ENCODE results near the gene MYO7B.

The MYO7B gene

DNA sequence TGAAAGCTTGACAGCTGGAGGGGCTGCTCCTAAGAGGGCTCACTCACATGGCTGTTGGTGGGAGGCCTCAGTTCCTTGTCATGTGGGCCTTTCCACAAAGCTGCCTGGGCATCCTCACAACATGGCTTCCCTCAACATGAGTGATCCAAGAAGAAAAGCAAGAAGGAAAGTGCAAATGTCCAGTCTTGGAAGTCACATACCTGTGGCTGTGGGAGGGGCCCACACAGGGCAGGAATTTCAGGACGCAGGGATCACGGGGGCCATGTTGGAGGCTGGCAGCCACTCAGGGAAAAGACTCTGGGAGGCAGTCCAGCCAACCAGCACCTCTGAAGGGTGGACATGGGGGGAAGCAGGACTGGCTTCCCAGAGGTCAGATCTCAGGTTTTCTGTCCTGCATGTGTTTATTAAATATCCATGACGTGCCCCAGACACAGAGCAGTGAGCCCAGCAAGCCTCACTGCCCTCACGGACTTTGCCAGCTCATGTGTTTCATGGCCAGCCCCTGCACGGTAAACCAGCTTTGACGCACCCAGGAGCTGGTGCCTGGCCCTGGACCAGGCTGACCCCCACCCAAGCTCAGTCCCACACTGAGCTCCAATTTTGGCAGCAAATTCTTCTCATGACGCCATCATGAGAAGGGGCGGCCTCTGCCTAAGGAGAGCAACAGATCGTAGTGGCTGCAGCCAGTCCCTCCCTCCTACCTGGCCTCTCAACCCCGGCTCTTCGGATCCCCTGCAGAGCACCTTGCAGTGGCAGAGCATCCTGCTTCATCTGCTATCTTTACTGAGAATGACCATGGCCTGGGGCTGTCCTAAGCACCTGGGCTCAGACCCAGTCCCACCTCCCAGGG lies 75.8 kb downstream of the MYO7B start:
- DNase-seq, result no peak

DNA sequence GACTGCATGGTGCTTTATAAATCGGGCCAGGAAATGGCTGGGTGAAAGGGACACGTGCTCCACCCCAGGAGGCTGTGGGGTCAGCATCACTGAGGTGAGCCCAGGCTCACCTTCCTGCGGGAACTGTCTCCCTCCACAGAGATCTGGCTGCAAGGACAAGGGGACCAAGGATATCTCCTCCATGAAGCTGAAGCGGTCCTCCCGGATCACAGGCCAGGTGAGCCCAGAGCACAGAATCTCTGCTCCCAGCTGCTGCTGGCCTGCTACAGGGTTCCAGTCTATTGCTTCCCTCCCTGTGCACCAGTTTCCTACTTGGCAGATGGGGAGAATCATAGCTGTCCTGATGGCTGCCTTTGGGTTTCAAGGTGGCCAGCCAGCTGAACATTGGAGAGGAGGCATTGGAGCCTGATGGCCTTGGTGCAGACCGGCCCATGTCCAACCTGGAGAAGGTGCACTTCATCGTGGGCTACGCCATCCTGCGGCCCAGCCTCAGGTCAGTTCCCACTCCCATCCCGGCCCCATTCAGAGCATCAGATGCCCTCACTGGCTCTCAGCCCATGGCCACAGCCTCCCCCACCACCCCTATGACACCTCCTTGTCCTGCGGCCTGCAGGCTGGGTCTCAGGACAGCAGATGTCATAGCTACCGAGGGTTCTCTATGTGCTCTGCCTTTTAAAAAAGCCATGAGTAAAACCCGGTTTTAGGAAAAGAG lies 76.8 kb downstream of the MYO7B start:
- DNase-seq, result no peak

DNA sequence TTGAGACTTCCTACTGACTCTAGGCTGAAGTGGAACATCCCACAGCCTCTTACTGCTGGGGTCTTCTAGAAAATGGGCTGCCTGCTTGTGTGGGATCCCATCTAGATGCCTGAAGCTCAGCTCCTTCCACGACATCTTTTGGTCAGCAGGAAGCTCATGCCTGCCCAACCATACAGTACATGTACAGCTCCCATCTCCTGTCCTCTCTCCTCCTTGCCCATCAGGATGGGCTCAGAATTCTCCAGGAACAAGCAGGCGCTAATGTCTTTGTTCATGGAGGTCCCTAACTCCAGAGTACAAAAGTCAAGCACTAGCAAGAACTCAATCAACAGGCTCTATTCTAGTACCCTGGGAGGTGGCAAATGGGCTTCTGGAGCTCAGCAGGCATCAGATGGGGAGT lies 78.8 kb downstream of the MYO7B start:
- no peak for DNase-seq

DNA sequence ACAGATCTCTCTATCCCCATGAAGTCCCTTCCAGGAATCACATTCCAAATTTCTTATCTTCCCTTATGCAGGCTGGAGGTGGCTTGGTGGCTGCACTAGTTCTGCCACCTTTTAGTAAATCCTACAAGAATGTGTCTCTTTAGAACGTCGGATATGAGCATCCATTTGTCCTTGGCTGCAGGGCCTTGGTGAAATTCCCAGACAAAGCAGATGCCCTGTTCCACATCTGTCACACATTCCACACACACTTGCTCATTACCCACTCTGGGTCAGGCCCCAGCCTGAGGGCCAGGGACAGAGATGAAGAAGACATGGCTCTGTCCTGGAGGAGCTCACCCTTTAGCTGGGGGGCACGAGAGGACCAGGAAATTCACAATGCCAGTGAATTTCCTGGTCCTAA lies 79.2 kb downstream of the MYO7B start:
- DNase-seq, result no peak

DNA sequence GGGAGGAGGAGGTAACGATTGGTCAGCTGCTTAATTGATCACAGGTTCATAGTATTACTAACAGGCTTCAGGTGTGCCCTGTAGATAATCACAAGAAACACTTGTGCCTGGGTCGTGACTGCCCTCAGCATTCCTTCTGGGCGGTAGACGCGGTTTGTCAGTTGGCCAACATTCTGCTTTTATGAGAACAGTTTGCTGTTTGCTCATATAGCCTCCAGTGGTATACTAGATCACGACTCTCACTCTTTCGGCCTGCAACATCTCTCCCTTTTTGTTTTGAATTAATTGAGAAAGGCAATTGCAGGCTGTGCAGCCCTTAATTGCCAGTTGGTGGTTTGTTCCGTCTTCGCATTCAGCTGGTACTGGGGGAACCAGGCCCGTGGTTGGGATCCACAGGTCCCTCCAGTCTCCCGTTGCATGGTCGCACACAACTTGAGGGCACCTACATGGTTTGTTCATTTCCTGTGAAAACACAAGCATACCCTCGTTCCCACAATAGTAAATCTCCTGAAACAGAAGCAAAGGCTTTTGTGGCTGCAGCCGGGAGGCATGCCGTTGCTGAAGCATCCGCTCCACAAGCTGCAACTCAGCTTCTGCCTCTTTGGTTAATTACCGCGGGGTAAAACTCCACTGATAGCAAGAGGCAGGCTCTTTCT lies 80.2 kb downstream of the MYO7B start:
- no peak for DNase-seq

DNA sequence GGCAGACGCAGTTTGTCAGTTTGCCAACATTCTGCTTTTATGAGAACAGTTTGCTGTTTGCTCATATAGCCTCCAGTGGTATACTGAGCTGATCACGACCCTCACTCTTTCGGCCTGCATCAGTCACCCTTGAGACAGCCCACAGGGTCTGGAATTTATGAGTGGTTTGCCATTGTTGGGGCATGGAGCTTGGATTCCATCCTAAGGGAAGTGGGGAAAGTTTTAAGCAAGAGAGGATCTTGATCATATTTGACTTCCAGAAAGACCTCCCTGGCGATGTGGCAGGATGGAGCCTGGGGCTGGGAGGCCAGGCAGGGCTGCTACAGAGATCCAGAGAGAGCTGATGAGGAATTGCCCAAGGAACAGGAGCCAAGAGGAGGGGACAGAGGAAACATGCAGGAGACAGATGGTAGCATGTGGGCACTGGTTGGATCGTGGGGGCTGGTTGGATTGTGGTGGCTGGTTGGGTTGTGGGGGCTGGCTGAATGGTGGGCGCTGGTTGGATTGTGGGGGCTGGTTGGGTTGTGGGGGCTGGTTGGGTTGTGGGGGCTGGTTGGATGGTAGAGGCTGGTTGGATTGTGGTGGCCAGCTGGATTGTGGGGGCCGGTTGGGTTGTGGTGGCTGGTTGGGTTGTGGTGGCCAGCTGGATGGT lies 83.2 kb downstream of the MYO7B start:
- DNase-seq, result no peak

DNA sequence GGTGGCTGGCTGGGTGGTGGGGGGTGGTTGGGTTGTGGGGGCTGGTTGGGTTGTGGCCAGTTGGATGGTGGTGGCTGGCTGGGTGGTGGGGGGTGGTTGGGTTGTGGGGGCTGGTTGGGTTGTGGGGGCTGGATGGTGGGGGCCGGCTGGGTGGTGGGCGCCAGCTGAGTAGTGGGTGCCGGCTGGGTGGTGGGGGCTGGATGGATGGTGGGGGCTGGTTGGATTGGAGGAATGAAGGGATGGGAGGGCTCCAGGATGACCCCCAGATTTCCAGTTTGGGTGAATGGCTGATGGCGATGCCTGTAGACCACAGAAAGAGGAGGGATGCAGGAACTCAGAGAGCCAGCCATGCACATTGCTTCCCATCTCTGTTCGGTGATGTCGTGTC lies 83.7 kb downstream of the MYO7B start:
- no peak for DNase-seq

DNA sequence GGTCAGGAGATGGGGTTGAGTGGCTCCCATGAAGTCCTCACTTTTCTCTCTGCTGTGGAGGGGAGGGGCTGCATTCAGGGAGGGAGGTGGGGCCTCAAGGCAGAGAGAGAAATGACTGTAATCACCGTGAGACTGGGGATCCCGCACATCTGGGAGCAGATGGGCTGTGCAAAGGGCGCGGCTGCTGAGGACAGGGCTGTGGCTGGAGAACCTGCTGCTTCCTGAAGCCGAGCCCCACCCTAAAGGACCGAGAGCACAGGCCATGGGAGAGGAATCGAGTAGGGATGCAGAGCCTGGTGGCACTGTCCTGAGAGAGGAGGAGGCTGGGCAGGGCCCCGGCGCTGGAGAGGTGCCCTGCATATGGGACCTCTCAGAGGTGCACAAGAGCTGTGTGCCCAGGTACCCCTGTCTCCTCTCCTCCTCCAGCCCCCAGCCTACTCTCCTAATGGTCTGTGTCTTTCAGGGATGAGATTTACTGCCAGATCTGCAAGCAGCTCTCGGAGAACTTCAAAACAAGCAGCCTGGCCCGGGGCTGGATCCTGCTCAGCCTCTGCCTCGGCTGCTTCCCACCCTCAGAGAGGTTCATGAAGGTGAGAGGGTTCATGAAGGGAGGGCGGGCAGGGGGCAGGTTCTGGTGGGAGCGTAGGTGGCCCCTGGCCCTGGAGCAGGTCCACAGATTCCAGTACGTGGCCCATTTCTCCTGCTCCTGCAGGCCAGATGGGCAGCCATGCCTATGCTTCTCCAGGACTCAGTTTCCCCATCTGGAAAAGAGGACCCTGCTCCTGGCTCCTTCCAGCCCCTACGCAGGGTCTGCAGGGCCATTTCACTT lies 84.6 kb downstream of the MYO7B start:
- DNase-seq, result no peak

DNA sequence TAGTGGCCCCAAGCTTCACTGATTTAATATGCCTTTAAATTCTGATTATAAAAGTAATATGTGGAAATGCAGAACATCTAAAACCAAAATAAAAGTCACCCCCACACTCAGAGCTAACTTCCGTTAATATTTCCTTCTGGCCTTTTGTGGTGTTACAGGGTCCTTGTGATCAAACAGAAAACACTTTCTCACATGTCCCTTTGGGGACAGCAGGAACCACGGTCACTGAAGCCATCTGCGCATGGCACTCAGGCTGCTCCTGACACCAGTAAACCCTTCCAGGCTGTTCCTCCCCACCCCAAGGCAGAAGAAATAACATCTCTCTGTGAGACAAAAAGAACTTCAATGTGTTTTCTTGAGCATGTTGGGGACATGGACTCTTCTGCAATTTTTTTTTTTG lies 85.4 kb downstream of the MYO7B start:
- no peak for DNase-seq

DNA sequence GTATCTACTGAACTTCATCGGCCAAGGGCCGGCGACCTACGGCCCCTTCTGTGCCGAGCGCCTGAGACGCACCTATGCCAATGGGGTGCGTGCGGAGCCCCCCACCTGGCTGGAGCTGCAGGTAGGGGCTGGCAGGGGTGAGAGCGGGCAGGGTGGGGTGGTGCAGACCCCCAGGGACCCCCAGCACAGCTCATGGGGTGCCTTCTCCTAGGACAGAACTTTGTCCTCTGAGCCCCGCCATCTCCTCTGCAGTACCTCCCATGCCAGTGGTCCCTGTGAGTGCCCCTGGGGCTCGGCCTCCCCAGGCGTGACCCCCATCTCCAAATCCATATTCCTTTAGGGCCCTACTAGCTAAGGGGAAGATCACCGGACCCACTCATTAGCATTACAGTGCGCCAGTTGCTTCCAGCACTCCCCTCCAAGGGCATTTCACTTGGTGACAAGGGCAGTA lies 86.5 kb downstream of the MYO7B start:
- DNase-seq, result no peak

DNA sequence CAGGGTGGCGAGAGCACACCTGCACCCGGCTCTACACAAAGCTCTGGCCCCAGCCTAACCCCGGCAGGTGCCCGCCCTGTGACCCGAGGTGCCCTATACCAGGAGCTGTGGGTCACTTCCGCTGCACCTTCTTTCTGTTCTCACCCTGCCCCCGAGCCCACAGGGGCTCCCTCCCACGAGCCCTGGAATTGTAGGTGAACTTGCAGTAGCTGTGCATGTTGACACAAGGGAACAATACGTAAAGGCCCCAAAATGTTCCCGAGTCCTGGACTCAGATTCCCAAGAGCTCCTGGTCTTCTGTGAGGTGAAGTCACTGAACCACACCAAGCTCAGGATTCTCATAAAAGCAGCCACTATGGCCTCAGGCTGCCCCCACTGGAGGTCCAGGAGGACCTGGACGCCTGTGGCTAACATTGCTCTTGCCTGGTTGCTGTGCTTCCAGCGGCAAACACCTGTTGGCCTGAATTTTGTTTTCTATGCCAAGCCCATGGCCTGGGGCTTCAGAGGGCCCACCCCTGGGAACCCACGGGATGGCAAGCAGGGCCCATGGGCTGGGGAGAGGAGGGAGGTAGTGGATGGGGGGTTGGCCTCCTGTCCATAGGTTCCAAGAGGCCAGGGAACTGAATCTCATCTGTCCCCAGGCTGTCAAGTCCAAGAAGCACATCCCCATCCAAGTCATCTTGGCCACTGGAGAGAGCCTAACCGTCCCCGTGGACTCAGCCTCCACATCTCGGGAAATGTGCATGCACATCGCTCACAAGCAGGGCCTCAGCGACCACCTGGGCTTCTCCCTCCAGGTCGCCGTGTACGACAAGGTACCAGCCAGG lies 87.3 kb downstream of the MYO7B start:
- no peak for DNase-seq

DNA sequence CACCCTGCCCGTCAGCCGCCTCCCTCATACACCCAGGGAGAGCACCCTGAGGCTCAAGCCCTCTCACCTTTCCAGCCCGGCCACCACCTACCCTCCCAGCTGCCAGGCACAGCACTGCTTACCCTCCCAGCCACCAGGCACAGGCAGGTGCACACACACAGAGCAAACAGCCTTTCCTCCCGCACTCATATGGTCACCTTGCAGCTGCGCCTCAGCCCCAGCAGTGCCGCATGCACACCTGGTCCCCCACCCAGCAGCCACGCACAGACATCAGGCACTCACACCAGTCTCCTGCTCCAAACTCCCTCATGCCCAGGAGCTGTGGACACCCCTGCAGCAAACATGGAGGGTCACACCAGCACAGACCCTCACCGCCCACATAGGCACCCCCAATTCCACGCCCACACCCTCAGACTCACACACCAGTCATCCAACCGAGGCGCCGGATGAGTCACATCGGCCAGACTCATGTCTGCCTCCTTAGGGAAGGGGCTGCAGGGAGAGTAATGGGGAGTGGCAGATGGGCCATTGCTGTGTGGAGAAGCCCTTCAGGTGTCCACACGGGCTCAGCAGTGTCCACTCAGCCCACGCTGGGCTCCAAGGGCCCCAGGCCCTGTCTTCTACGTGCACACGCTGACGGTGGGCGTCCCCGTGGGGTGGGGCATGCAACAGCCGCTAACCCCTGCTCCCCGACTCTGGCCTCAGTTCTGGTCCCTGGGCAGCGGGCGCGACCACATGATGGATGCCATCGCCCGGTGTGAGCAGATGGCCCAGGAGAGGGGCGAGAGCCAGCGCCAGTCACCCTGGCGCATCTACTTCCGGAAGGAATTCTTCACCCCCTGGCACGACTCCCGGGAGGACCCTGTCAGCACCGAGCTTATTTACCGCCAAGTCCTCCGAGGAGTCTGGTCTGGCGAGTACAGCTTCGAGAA lies 88.2 kb downstream of the MYO7B start:
- DNase-seq, result no peak

DNA sequence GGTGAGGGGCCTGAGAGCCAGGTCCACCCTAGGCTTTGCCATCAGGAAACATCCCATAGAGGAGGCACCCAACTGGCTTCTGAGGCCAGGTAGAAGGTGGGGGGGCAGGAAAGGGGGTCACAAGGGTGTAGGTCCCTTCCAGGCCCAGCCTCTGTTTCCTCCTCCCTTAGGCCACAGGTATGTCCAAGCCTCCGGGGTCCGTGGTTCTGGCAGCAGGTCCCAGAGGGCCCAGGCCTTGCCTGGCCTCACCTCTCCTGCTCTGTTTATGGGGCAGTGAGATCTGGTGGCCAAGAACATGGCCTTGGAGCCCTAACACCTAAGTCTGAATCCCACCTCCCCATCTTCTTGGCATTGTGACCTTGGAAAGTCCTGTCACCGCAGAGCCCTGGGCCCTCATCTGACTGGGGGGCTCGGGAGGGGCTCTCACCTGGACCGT lies 88.9 kb downstream of the MYO7B start:
- DNase-seq, result no peak

DNA sequence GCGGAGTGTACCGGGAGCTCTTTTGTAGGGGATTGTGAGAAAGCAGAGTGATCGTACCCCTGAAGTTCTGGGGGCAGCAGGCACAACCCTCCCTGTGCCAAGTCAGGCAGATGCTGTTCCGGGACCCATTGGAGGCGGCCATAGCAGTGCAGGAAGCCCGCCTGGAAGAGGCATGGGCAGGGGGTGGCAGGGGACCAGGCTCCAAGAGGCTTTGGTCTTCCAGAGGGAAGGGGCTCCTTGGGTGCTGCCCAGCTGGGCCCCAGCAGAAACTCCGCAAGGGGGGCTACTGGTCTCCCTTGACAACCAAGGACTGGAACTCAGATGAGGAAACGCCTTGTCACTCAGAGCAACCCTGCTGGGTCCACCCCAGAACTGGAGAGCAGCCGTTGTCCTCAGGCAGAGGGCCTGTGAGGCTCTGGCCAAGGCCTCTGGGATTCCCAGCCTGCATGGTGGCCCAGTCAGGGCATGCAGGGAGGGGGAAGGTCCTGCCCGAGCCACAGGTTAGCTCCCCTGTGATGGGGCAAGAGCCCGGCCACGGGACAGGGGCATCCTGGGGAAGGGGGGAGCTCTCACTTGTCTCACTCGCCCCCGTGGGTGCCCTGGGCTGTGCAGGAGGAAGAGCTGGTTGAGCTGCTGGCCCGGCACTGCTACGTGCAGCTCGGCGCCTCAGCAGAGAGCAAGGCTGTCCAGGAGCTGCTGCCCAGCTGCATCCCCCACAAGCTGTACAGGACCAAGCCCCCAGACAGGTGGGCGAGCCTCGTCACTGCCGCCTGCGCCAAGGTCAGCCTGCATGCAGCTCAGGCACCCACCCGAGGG lies 89.5 kb downstream of the MYO7B start:
- DNase-seq, result no peak

DNA sequence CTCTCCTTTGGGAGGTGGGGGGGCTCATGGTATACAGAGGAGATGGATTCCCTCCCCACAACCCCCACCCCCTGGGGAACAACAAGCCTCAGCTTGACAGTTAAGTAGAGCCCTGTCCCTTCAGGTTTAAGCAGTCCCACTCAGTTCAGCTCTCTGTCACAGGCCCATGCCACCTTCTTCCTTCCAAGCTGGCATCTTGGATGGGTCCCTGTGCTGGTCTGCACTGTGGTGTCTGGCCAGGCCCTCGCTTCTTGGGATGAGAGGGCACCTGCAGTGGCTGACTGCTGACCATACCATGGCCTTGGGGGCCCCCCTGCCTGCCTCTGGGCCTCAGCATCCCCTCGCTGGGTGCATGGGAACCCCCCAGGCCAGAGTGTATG lies 90.1 kb downstream of the MYO7B start:
- no peak for DNase-seq

DNA sequence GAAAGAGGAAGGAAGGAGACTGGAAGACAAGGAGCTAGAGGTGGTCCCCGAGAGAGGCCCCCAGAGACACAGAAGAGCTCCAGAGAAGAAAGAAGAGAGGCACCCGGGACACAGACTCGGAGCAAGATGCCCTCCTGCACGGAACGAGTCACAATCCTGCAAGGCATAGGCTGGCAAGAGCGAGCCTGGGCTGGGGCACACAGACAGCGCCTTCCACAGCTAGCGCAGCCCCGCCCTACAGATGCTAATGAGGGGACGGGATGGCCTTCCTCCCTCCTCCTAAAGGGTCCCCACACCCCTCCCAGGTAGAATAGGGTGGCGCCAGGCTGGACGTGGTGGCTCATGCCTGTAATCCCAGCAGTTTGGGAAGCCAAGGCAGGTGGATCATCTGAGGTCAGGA lies 90.7 kb downstream of the MYO7B start:
- DNase-seq, result no peak

DNA sequence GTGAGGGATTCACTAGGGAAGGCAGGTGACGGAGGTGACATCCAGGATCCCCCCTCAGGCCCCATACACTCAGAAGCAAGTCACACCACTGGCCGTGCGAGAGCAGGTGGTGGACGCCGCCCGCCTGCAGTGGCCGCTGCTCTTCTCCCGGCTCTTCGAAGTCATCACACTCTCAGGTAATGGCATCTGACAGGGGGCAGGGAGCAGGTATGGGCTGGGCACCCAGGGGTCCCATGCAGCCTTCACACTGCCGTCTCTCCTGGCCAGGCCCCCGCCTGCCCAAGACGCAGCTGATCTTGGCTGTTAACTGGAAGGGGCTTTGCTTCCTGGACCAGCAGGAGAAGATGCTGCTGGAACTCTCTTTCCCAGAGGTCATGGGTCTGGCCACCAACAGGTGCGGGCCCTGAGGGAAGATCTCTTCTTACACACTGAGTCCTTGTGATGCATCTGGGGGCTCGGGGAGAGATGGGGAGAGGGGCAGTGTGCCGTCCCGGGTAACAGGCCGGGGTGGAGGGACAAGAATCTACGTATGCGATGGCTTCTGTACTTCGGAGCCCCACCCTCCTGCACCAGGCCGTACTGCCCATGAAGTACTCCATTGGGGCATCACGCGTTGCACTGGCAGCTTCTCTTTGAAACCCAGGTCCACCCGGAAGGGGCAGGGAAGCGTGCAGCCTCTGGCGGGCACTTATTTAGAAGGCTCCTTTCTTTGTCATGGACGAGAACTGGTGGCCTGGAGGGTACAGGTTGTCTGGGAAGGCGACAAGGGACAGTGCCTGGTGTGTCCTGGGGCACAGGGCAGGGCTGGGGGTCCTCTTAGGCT lies 91.6 kb downstream of the MYO7B start:
- no peak for DNase-seq

DNA sequence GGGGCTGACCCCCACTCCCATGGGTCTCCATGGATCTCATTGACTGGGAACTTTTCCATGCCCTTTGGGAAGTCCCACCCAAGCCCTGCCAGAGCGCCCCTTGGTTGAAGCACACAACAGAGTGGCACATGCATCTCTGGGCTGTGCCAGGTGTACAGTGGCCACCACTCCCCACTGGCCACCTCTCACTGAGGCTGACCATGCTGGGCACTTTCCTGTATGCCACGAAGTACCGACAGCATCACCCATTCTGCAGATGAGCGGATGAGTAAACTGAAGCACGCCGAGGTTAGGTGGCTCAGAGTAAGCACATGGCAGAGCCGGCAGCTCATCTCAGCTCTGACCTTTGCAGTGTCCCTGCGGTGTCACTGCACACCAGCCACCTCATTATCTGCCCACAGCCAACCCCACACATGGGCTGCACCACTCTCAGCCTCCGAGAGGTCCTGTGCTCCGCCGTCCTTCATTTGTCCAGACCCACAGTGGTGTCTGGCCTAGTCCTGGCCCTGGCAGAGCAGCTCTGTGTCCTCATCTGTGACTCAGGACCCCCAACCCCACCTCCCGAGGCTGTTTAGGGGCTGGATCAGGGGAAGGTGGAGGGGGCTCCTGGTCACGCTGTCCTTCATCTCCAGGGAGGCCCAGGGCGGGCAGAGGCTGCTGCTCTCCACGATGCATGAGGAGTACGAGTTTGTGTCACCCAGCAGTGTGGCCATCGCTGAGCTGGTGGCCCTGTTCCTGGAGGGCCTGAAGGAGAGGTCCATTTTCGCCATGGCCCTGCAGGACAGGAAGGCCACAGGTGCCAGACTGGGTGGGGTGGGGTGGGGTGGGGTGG lies 92.5 kb downstream of the MYO7B start:
- no peak for DNase-seq
